OCI-LY1 (cell line): ENCODE results near the gene VARS2.
"Not testable (repeated sequence)": the region's sequence is repeated elsewhere in the genome, so short reads cannot be mapped to it uniquely, and the experiment has no call there.

Source experiments
- H2AFZ ChIP-seq: fragments of 200-600 bp; sonication (generic), shearing (Covaris generic); 2 replicates; pipeline ENCODE4 v1.6.0; 2014; ENCODE audit warnings: antibody characterized with exemption, mild to moderate bottlenecking, low read length
- H3F3A ChIP-seq: fragments of 200-600 bp; sonication (generic), shearing (Covaris generic); 2 replicates; pipeline ENCODE4 v1.6.0; 2014; ENCODE audit warnings: mild to moderate bottlenecking, antibody characterized with exemption, low read length, moderate library complexity; ENCODE audit not compliant: insufficient read depth
- H3K27ac ChIP-seq: fragments of 200-600 bp; sonication (generic); 2 replicates; pipeline ENCODE4 v1.5.1; 2014; ENCODE audit warnings: low read length, mixed run types, mild to moderate bottlenecking, low read depth; ENCODE audit not compliant: poor library complexity, severe bottlenecking
- H3K27me3 ChIP-seq: fragments of 200-600 bp; sonication (generic); 2 replicates; pipeline ENCODE4 v1.6.0; 2014; ENCODE audit warnings: antibody characterized with exemption, mild to moderate bottlenecking, low read length, moderate library complexity; ENCODE audit not compliant: insufficient read depth
- H3K36me3 ChIP-seq: fragments of 200-600 bp; sonication (generic); 2 replicates; pipeline ENCODE4 v1.6.1; 2014; ENCODE audit warnings: mild to moderate bottlenecking, antibody characterized with exemption, low read length, moderate library complexity, mixed read lengths; ENCODE audit not compliant: insufficient read depth
- H3K4me1 ChIP-seq: fragments of 200-600 bp; sonication (generic); 2 replicates; pipeline ENCODE4 v1.5.1; 2014; ENCODE audit warnings: mild to moderate bottlenecking, low read length, moderate library complexity; ENCODE audit not compliant: insufficient read depth, severe bottlenecking
- H3K4me2 ChIP-seq: fragments of 200-600 bp; sonication (generic), shearing (Covaris generic); 2 replicates; pipeline ENCODE4 v1.6.1; 2014; ENCODE audit warnings: low read length
- H3K4me3 ChIP-seq: fragments of 200-600 bp; sonication (generic); 2 replicates; pipeline ENCODE4 v1.5.1; 2014; ENCODE audit warnings: low read length, low read depth, mild to moderate bottlenecking, mixed read lengths; ENCODE audit not compliant: poor library complexity, severe bottlenecking
- H3K79me2 ChIP-seq: fragments of 200-600 bp; shearing (Covaris generic); 2 replicates; pipeline ENCODE4 v1.6.1; 2016; ENCODE audit warnings: mixed run types, low read length, mixed read lengths; ENCODE audit not compliant: insufficient read depth
- H3K9ac ChIP-seq: fragments of 200-600 bp; sonication (generic), shearing (Covaris generic); 2 replicates; pipeline ENCODE4 v1.6.1; 2014; ENCODE audit warnings: mild to moderate bottlenecking, low read length, mixed read lengths
- H3K9me2 ChIP-seq: fragments of 200-600 bp; sonication (generic), shearing (Covaris generic); 2 replicates; pipeline ENCODE4 v1.6.1; 2014; ENCODE audit warnings: low read depth, mild to moderate bottlenecking, low read length, mixed read lengths
- H3K9me3 ChIP-seq: fragments of 200-600 bp; shearing (Covaris generic); 2 replicates; pipeline ENCODE4 v1.6.1; 2014; ENCODE audit warnings: low read length, mixed read lengths
- H4K20me1 ChIP-seq: fragments of 200-600 bp; sonication (generic), shearing (Covaris generic); 2 replicates; pipeline ENCODE4 v1.6.0; 2016; ENCODE audit warnings: mild to moderate bottlenecking, low read length; ENCODE audit not compliant: insufficient read depth
- EZH2 ChIP-seq: fragments of 200-600 bp; sonication (generic), shearing (Covaris generic); IDR thresholded peaks from 2 replicates; pipeline ENCODE4 v1.8.0; 2017; ENCODE audit warnings: borderline replicate concordance, mixed run types, mild to moderate bottlenecking, antibody characterized with exemption, low read length, moderate library complexity, mixed read lengths
- TF ChIP-seq, protein P1 (sequence below): fragments of 200-600 bp; sonication (generic), shearing (Covaris generic); IDR thresholded peaks from 2 replicates; pipeline ENCODE4 v1.5.1; 2017; ENCODE audit warnings: mild to moderate bottlenecking, antibody characterized with exemption, low read length, moderate library complexity, mixed read lengths

The VARS2 gene

DNA sequence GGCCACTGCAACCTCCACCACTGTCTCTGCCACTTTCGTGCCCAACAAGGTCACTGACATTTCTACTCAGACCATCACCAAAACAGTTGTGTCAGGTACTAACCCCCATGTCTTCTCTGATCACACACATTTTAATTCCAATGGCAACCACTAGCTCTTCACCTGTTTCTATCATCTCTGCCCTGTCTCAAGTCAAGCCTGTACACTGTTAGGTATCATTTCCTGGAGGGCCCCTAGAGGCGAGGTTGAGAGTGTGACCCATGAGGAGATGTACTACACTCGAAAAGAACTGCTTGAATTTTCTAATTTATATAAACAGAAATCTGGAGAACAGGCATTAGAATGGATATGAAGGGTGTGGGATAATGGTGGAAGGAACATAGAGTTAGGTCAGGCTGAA is 52.1 kb downstream of the VARS2 start:
- no peak for TF ChIP-seq EZH2
- TF ChIP-seq, protein P1, sequence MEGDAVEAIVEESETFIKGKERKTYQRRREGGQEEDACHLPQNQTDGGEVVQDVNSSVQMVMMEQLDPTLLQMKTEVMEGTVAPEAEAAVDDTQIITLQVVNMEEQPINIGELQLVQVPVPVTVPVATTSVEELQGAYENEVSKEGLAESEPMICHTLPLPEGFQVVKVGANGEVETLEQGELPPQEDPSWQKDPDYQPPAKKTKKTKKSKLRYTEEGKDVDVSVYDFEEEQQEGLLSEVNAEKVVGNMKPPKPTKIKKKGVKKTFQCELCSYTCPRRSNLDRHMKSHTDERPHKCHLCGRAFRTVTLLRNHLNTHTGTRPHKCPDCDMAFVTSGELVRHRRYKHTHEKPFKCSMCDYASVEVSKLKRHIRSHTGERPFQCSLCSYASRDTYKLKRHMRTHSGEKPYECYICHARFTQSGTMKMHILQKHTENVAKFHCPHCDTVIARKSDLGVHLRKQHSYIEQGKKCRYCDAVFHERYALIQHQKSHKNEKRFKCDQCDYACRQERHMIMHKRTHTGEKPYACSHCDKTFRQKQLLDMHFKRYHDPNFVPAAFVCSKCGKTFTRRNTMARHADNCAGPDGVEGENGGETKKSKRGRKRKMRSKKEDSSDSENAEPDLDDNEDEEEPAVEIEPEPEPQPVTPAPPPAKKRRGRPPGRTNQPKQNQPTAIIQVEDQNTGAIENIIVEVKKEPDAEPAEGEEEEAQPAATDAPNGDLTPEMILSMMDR = no peak
- no peaks in the 10 kb centered on the region for H3F3A ChIP-seq
- no peaks in the 10 kb centered on the region for H3K9me3 ChIP-seq
- no peaks in the 10 kb centered on the region for H3K4me1 ChIP-seq
- H3K9ac ChIP-seq = no peak overlapping the region
- H2AFZ ChIP-seq = no peak overlapping the region
- no peak overlapping the region for H3K4me2 ChIP-seq
- H3K27me3 ChIP-seq = no peaks in the 10 kb centered on the region; the same call in 1 of the 2 replicates
- H3K36me3 ChIP-seq = no peaks in the 10 kb centered on the region
- no peaks in the 10 kb centered on the region for H3K79me2 ChIP-seq
- no peaks in the 10 kb centered on the region for H3K9me2 ChIP-seq
- H4K20me1 ChIP-seq = no peaks in the 10 kb centered on the region
- H3K27ac ChIP-seq = no peak overlapping the region
- no peak overlapping the region for H3K4me3 ChIP-seq

DNA sequence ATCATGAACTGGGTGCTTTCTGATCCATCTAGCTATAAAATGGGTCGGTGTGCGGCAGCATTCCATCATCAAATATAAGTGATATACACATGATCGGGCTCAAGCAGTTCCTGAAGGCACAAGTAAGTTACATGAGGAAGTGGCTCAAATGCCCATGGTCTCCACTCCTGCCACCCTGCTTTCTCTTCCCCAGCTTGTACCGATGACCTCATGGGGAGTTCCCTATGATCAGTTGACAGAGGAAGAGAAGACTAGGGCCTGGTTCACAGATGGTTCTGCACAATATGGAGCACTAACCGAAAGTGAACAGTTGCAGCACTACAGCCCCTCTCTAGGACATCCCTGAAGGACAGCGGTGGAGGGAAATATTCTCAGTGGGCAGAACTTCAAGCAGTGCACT is 55.1 kb downstream of the VARS2 start:
- not testable (repeated sequence) for H3K4me1 ChIP-seq, H3K9me3 ChIP-seq

DNA sequence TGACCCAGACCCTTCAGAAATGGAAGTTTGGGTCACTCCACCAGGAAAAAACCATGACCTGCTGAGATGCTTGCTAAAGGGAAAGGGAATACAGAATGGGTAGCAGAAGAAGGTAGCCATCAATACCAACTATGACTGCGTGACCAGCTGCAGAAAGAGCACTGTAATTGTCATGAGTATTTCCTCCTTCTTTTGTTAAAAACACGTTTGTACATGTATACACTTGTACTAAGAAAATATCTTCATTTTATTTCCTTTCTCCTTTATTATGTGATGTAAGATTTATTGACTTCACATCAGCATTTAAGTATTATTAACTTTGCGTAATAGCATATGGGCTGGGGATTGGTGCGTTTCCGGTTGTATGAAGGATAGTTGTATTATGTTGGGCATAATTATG is 56.9 kb downstream of the VARS2 start:
- Histone ChIP-seq H3K27me3 (peaks cover 3% of the 10 kb centered on the region; the same call in 1 of the 2 replicates), H3K4me1 (no peaks in the 10 kb centered on the region)

More for the DNA sequence above, 55.1 kb downstream of the VARS2 start:
- H3K36me3 ChIP-seq, H3F3A ChIP-seq, H4K20me1 ChIP-seq, H3K4me2 ChIP-seq, H3K79me2 ChIP-seq, H3K27ac ChIP-seq, H3K9ac ChIP-seq, H3K27me3 ChIP-seq, H2AFZ ChIP-seq, H3K4me3 ChIP-seq, H3K9me2 ChIP-seq: not testable (repeated sequence)

DNA sequence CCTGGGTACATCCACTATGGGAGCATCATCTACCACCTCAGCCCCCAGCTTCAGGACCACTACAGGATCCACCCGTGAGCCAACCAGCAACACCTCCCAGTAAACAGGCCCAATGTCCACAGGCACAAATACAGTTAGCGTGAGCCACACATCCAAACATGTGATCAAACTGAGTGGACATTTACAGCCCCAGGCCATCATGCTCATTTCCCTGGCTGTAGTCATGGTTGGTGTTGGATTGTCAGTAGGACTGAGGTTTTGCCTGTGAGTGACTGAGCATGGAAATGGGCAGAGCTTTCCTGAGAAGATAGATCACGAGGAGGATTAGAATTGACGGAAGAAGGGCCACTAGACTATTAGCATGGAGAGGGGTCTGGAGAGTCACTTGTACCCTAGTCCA is 58.8 kb downstream of the VARS2 start:
- H3K9ac ChIP-seq = no peak overlapping the region
- TF ChIP-seq, protein P1 = no peak
- no peak for TF ChIP-seq EZH2
- no peaks in the 10 kb centered on the region for H3K4me1 ChIP-seq
- H3K9me3 ChIP-seq = no peaks in the 10 kb centered on the region
- H3K4me3 ChIP-seq = no peak overlapping the region
- H4K20me1 ChIP-seq = no peaks in the 10 kb centered on the region
- no peaks in the 10 kb centered on the region for H3F3A ChIP-seq
- H3K27me3 ChIP-seq = peaks cover 3% of the 10 kb centered on the region; the same call in 1 of the 2 replicates
- no peak overlapping the region for H3K4me2 ChIP-seq
- H3K27ac ChIP-seq = no peak overlapping the region
- H2AFZ ChIP-seq = no peak overlapping the region
- H3K79me2 ChIP-seq = no peaks in the 10 kb centered on the region
- no peaks in the 10 kb centered on the region for H3K9me2 ChIP-seq
- H3K36me3 ChIP-seq = no peaks in the 10 kb centered on the region

More for the DNA sequence above, 56.9 kb downstream of the VARS2 start:
- no peak overlapping the region for H3K4me2 ChIP-seq
- H3K27ac ChIP-seq = no peak overlapping the region
- H3K4me3 ChIP-seq = no peak overlapping the region
- no peaks in the 10 kb centered on the region for H3F3A ChIP-seq
- H3K9ac ChIP-seq = no peak overlapping the region
- H3K9me3 ChIP-seq = no peaks in the 10 kb centered on the region
- H2AFZ ChIP-seq = no peak overlapping the region
- TF ChIP-seq, protein P1 = no peak
- TF ChIP-seq EZH2 = no peak
- no peaks in the 10 kb centered on the region for H4K20me1 ChIP-seq
- H3K9me2 ChIP-seq = no peaks in the 10 kb centered on the region
- no peaks in the 10 kb centered on the region for H3K79me2 ChIP-seq
- H3K36me3 ChIP-seq = no peaks in the 10 kb centered on the region
